Measurements from ENCODE around the gene LIG1. TPM values are rescaled to one million over a fixed set of nuclear protein-coding genes. Genes with fewer than 3 reads are reported as not detected.

The LIG1 gene
- total RNA-seq, 1 experiment from 2014 or later: 115 TPM

DNA sequence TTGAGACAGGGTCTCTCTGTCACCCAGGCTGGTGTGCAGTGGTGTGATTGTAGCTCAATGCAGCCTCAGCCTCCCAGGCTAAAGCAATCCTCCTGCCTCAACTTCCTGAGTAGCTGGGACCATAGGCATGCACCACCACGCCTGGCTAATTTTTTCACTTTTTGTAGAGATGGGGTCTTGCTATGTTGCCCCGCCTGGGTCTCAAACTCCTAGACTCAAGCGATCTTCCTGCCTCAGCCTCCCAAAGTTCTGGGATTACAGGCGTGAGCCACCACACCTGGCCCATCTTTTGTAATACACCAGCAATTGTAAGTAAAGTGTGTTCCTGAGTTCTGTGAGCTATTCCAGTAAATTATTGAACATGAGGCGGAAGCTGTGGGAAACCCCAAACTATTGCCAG lies 66.2 kb downstream of the LIG1 start:
- H3K4me1 Mint-ChIP-seq: peaks cover 0 to 2% of the 10 kb centered on the region in 2 experiments; a peak in 1 of 4 replicates
- no peaks in the 10 kb centered on the region for H3K36me3 Mint-ChIP-seq (ENCODE audit: insufficient read depth in 1 of 3, low read depth in 3 of 3)
- peaks cover 0 to 8% of the 10 kb centered on the region in 2 experiments; a peak in 3 of 5 replicates for H3K9me3 Mint-ChIP-seq
- DNase-seq: no peak
- Histone ChIP-seq H3K4me2 (ENCODE audit: insufficient read depth, insufficient read length, low read length) (no peak overlapping the region), H2BK120ac (ENCODE audit: low read depth, low read length, poor library complexity, severe bottlenecking) (no peak overlapping the region), H3K9ac (ENCODE audit: extremely low read depth, insufficient read length, low read length) (no peak overlapping the region), H4K20me1 (ENCODE audit: control insufficient read depth, insufficient read depth, insufficient read length) (no peaks in the 10 kb centered on the region), H3K14ac (ENCODE audit: insufficient read depth, low read length) (no peak overlapping the region), H3K79me1 (ENCODE audit: insufficient read depth, low read depth, low read length, poor library complexity, severe bottlenecking) (no peaks in the 10 kb centered on the region), H4K8ac (replicated peaks; ENCODE audit: insufficient read length, low read depth, low read length) (no peak overlapping the region), H2BK5ac (ENCODE audit: insufficient read length, low read length) (no peak overlapping the region), H2AFZ (ENCODE audit: low read length) (no peak overlapping the region), H3K27ac (ENCODE audit: insufficient read length, low read depth, low read length) (no peak overlapping the region), H3K9me3 (ENCODE audit: control insufficient read depth, low read depth, low read length) (no peaks in the 10 kb centered on the region), H3K4ac (ENCODE audit: low read depth, low read length) (no peak overlapping the region), H3K23ac (ENCODE audit: insufficient read length, low read depth, low read length) (no peak overlapping the region), H3K56ac (ENCODE audit: insufficient read length, low read depth, low read length) (no peak overlapping the region), H2BK20ac (ENCODE audit: low read depth, low read length, poor library complexity, severe bottlenecking) (no peak overlapping the region), H3K4me1 (ENCODE audit: insufficient read depth, low read length) (no peaks in the 10 kb centered on the region), H3K18ac (ENCODE audit: insufficient read length, low read depth, low read length) (no peak overlapping the region), H4K5ac (ENCODE audit: insufficient read length, low read depth, low read length) (no peak overlapping the region), H3K23me2 (ENCODE audit: insufficient read length, low read depth, low read length, poor library complexity, severe bottlenecking) (no peaks in the 10 kb centered on the region), H4K91ac (ENCODE audit: insufficient read length, low read depth, low read length) (no peak overlapping the region), H3T11ph (ENCODE audit: low read length) (no peak overlapping the region), H3K27me3 (ENCODE audit: insufficient read depth, low read length) (no peaks in the 10 kb centered on the region), H2AK5ac (ENCODE audit: insufficient read length, low read length) (no peak overlapping the region), H2BK15ac (ENCODE audit: low read depth, low read length) (no peak overlapping the region), H2BK12ac (ENCODE audit: insufficient read length, low read depth, low read length) (no peak overlapping the region), H3K79me2 (ENCODE audit: insufficient read depth, low read length) (no peaks in the 10 kb centered on the region)
- H3K27me3 Mint-ChIP-seq (ENCODE audit: low read depth): peaks cover 5% of the 10 kb centered on the region
- H3K27ac Mint-ChIP-seq: no peak overlapping the region
- H3K4me3 Mint-ChIP-seq: no peak overlapping the region
- TF ChIP-seq, protein P1, sequence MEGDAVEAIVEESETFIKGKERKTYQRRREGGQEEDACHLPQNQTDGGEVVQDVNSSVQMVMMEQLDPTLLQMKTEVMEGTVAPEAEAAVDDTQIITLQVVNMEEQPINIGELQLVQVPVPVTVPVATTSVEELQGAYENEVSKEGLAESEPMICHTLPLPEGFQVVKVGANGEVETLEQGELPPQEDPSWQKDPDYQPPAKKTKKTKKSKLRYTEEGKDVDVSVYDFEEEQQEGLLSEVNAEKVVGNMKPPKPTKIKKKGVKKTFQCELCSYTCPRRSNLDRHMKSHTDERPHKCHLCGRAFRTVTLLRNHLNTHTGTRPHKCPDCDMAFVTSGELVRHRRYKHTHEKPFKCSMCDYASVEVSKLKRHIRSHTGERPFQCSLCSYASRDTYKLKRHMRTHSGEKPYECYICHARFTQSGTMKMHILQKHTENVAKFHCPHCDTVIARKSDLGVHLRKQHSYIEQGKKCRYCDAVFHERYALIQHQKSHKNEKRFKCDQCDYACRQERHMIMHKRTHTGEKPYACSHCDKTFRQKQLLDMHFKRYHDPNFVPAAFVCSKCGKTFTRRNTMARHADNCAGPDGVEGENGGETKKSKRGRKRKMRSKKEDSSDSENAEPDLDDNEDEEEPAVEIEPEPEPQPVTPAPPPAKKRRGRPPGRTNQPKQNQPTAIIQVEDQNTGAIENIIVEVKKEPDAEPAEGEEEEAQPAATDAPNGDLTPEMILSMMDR (conservative IDR thresholded peaks at IDR 0.05): no peak
- no CpG with 5 or more reads among the region's 5 CpGs for whole genome bisulfite sequencing (ENCODE audit: extremely low coverage, insufficient read length, low lambda C conversion rate)

Measured in H9 (cell line).